RWPE1 (cell line): ENCODE measurements around the gene RALGAPA2.

ENCODE experiments used
- CTCF ChIA-PET: fragments of 350-600 bp; sonication (Branson Sonifier 250); formaldehyde crosslinking; extraction: SDS; loops from one replicate; lab custom pipeline; 2021; lab: Yijun Ruan, JAX
- POLR2A ChIA-PET: fragments of 400-600 bp; formaldehyde crosslinking; extraction: SDS; loops from one replicate; lab custom pipeline; 2020; ENCODE audit warnings: antibody characterized with exemption; ENCODE audit not compliant: low non-redundant PET; lab: Yijun Ruan, JAX
- DNase-seq: peaks from one replicate; pipeline ENCODE4 v3.0.0; 2012; ENCODE audit warnings: low spot score
- H3K27ac ChIP-seq: fragments of 450-650 bp; 2 replicates; pipeline ENCODE4 v1.5.1; 2017
- CTCF ChIP-seq: fragments of 450-650 bp; conservative IDR thresholded peaks from 2 replicates; pipeline ENCODE4 v1.5.1; 2017; ENCODE audit warnings: low read depth, mild to moderate bottlenecking

RALGAPA2 gene

GRCh38 chr20:20536240-20536933 lies 176.1 kb downstream of the RALGAPA2 start:
- TF ChIP-seq CTCF, result no peak
- CTCF ChIA-PET, result no interaction called here
- H3K27ac ChIP-seq, result no peak overlapping the region
- no peak for DNase-seq
- POLR2A ChIA-PET, result no interaction called here

GRCh38 chr20:20535051-20535450 lies 177.4 kb downstream of the RALGAPA2 start:
- H3K27ac ChIP-seq, result no peak overlapping the region
- no peak for TF ChIP-seq CTCF
- DNase-seq, result no peak
- ChIA-PET POLR2A (no interaction called here), CTCF (no interaction called here)

GRCh38 chr20:20531283-20531682 lies 181.2 kb downstream of the RALGAPA2 start:
- ChIA-PET POLR2A (no interaction called here), CTCF (interaction anchor here (0.5 kb wide), 1 partner anchor 489 kb away, joined by 3 read pairs; no protein-coding TSS in a partner anchor)
- DNase-seq, result no peak
- TF ChIP-seq CTCF, result no peak
- no peak overlapping the region for H3K27ac ChIP-seq

- CTCF ChIA-PET, result no interaction called here
- TF ChIP-seq CTCF, result no peak
- POLR2A ChIA-PET, result no interaction called here
- H3K27ac ChIP-seq, result no peak overlapping the region
- DNase-seq, result no peak
Observed at GRCh38 chr20:20530428-20531151, 181.9 kb downstream of the RALGAPA2 start.

- no peak for TF ChIP-seq CTCF
- no peak for DNase-seq
- POLR2A ChIA-PET, result no interaction called here
- H3K27ac ChIP-seq, result no peak overlapping the region
- CTCF ChIA-PET, result no interaction called here
Observed at GRCh38 chr20:20529597-20529996, 182.8 kb downstream of the RALGAPA2 start.

- H3K27ac ChIP-seq, result no peak overlapping the region
- DNase-seq, result no peak
- TF ChIP-seq CTCF, result no peak
- POLR2A ChIA-PET, result no interaction called here
- CTCF ChIA-PET, result no interaction called here
Observed at GRCh38 chr20:20528861-20529260, 183.6 kb downstream of the RALGAPA2 start.
